Liver (tissue), 9 donors: ENCODE measurements around the gene VWA5A. TPM values are rescaled to one million over a fixed set of nuclear protein-coding genes. Genes with fewer than 3 reads are reported as not detected.
A peak's percentile ranks its signal among the peaks of the same experiment; 100 is the strongest.

Source experiments
- DNase-seq: peaks from one replicate; pipeline ENCODE4 v3.0.0-alpha.2; 2017; ENCODE audit warnings: low spot score
- H3K27ac ChIP-seq, 2 donors: one replicate each; pipeline ENCODE4 v1.7.0; 2013; ENCODE audit warnings: inconsistent platforms in 2 of 2, low read length in 2 of 2, control low read depth in 1 of 2, low read depth in 1 of 2, mild to moderate bottlenecking in 1 of 2
- H3K27me3 ChIP-seq, 4 donors: one replicate each; pipeline versions ENCODE4 v1.6.1 to v1.7.0; 2013; ENCODE audit warnings: low read length in 3 of 4, inconsistent platforms in 1 of 4, mild to moderate bottlenecking in 1 of 4, moderate library complexity in 1 of 4; ENCODE audit not compliant: control insufficient read depth in 4 of 4, insufficient read depth in 4 of 4
- H3K36me3 ChIP-seq, 4 donors: one replicate each; pipeline versions ENCODE4 v1.6.1 to v1.7.0; 2013; ENCODE audit warnings: low read length in 3 of 4, mild to moderate bottlenecking in 3 of 4, low read depth in 1 of 4, moderate library complexity in 1 of 4; ENCODE audit not compliant: control insufficient read depth in 4 of 4, insufficient read depth in 3 of 4
- H3K4me1 ChIP-seq, 4 donors: one replicate each; pipeline versions ENCODE4 v1.6.1 to v1.7.0; 2013; ENCODE audit warnings: low read length in 3 of 4, mild to moderate bottlenecking in 3 of 4, moderate library complexity in 1 of 4; ENCODE audit not compliant: control insufficient read depth in 4 of 4, insufficient read depth in 4 of 4
- H3K4me3 ChIP-seq, 3 donors: one replicate each; pipeline versions ENCODE4 v1.6.1 to v1.7.0; 2013; ENCODE audit warnings: low read length in 3 of 3, control low read depth in 1 of 3, low read depth in 1 of 3, mild to moderate bottlenecking in 1 of 3
- H3K9ac ChIP-seq, 2 donors: one replicate each; pipeline ENCODE4 v1.7.0; 2013; ENCODE audit warnings: low read length in 2 of 2, mild to moderate bottlenecking in 2 of 2, moderate library complexity in 2 of 2, control low read depth in 1 of 2, low read depth in 1 of 2
- H3K9me3 ChIP-seq, 4 donors: one replicate each; pipeline versions ENCODE4 v1.6.1 to v1.7.0; 2013; ENCODE audit warnings: low read length in 3 of 4; ENCODE audit not compliant: control insufficient read depth in 4 of 4
- ATF3 ChIP-seq: IDR thresholded peaks from 2 replicates; pipeline ENCODE4 v1.6.1; 2016; ENCODE audit warnings: antibody characterized with exemption
- EGR1 ChIP-seq, 2 donors: IDR thresholded peaks; 2 replicates each; pipeline ENCODE4 v1.6.1; 2016 to 2018; ENCODE audit warnings: antibody characterized with exemption in 2 of 2, low read depth in 2 of 2
- FOXA1 ChIP-seq: IDR thresholded peaks from 2 replicates; pipeline ENCODE4 v1.6.1; 2016; ENCODE audit warnings: antibody characterized with exemption
- FOXA2 ChIP-seq: IDR thresholded peaks from 2 replicates; pipeline ENCODE4 v1.6.1; 2016; ENCODE audit warnings: antibody characterized with exemption
- GABPA ChIP-seq, 2 donors: IDR thresholded peaks in 1 of 2; conservative IDR thresholded peaks in 1 of 2; 2 replicates each; pipeline ENCODE4 v1.6.1; 2016; ENCODE audit warnings: antibody characterized with exemption in 2 of 2, mild to moderate bottlenecking in 1 of 2, moderate library complexity in 1 of 2
- HNF4A ChIP-seq, 2 donors: conservative IDR thresholded peaks; 2 replicates each; pipeline ENCODE4 v1.6.1; 2016; ENCODE audit warnings: antibody characterized with exemption in 2 of 2, mild to moderate bottlenecking in 2 of 2
- HNF4G ChIP-seq: IDR thresholded peaks from 2 replicates; pipeline ENCODE4 v1.6.1; 2016; ENCODE audit warnings: antibody characterized with exemption
- JUND ChIP-seq, 2 donors: IDR thresholded peaks; 2 replicates each; pipeline ENCODE4 v1.6.1; 2016; ENCODE audit warnings: antibody characterized with exemption in 2 of 2
- MAX ChIP-seq: IDR thresholded peaks from 2 replicates; pipeline ENCODE4 v1.6.1; 2016; ENCODE audit warnings: antibody characterized with exemption
- NR2F2 ChIP-seq: IDR thresholded peaks from 2 replicates; pipeline ENCODE4 v1.6.1; 2016; ENCODE audit warnings: antibody characterized with exemption
- REST ChIP-seq: IDR thresholded peaks from 2 replicates; pipeline ENCODE4 v1.6.1; 2016; ENCODE audit warnings: antibody characterized with exemption, mild to moderate bottlenecking
- SP1 ChIP-seq: IDR thresholded peaks from 2 replicates; pipeline ENCODE4 v1.6.1; 2018; ENCODE audit warnings: antibody characterized with exemption, mild to moderate bottlenecking
- TAF1 ChIP-seq: conservative IDR thresholded peaks from 2 replicates; pipeline ENCODE4 v1.6.1; 2016; ENCODE audit warnings: antibody characterized with exemption, mild to moderate bottlenecking
- YY1 ChIP-seq: IDR thresholded peaks from 2 replicates; pipeline ENCODE4 v1.6.1; 2016; ENCODE audit warnings: antibody characterized with exemption, mild to moderate bottlenecking
- WGBS: extraction: QIAGEN DNeasy Blood & Tissue Kit; methylation state at CpG from one replicate; pipeline ENCODE4 v1.1.7; 2013; 5-methylcytosine and 5-hydroxymethylcytosine counted together
- polyA plus RNA-seq, 2 donors: library from polyadenylated mRNA; stranded (reverse) in 1 of 2; unstranded in 1 of 2; fragments of 200-250 nt in 1 of 2; fragments of >200 nt in 1 of 2; fragmentation: Nextera tagmentation in 1 of 2; extraction: Ambion mirVana in 1 of 2; gene quantifications; one replicate each; pipeline versions ENCODE4 v1.2.1 to v1.2.3, GENCODE V29; 2013 to 2015
- total RNA-seq, 2 donors: library from RNA; depleted of rRNA; stranded (reverse); fragments of >200 nt; gene quantifications; one replicate each; pipeline ENCODE4 v1.2.3, GENCODE V29; 2014
- TF ChIP-seq, protein P1 (sequence below): fragments of 150-350 bp; IDR thresholded peaks from 2 replicates; pipeline ENCODE4 v1.5.1; 2017; ENCODE audit warnings: improper control_type of control experiment, low read depth, low read length; ENCODE audit not compliant: missing input control
- TF ChIP-seq, protein P2 (sequence below): IDR thresholded peaks from 2 replicates; pipeline ENCODE4 v1.6.1; 2016; ENCODE audit warnings: antibody characterized with exemption
- donor health status: healthy.
- donor health status: healthy.
- donor health status: healthy.
- donor health status: healthy.
- donor health status: healthy.

VWA5A gene
- total and polyA plus RNA-seq, 4 donors = 2.3 to 5.7 (median 3.7) TPM

DNA sequence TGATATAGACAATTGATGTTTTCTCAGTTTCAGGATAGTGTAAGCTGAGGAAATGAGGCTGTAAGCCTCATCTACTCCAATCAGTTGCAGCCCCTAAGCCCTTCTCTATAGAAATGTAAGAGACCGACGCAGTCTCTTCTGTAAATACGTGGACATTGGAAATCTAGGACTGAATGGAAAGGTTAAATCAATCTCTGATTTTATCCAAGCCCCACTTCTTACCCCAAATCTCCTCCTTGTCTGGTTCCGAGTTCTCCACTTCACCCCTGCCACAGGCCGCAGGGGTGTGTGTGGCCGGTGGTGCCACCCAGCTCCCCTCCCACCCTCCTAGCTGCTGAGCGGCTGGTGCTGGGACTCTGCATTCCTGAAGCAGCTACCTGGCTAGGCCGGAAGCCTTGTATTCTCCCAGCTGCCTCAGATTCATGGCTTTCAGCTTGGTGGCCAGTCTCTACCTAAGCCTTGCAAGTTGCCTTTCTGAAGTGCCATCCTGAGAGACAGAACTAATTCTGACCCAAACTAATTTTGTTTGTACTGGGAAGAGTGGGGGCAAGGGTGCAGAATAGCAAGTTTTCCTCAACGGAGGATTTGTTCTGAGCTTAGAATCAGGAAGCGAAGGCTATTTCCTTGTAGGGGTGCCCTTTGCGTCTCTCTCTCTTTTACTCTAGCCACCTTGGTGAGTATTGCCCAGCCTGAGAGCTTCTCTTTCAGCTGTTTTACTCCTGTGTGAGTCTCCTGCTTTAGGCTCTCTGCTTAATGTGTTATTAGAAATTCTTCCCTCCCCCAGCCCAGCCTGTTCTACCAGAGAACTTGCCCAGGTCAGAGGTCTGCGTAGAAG is 749 bp downstream of the VWA5A start:
- Histone ChIP-seq H3K4me1 (peaks cover 0 to 8% (median 3%) of the 10 kb centered on the region in 4 donors), H3K27me3 (no peaks in the 10 kb centered on the region), H3K4me3 (peak overlapping the region; percentile 55 to 91 (median 73)), H3K36me3 (peaks cover 0 to 10% (median 5%) of the 10 kb centered on the region in 4 donors), H3K27ac (peak overlapping the region in 1 of 2 donors; percentile 40), H3K9me3 (no peaks in the 10 kb centered on the region), H3K9ac (peak overlapping the region; percentile 67 to 78)
- no peak for TF ChIP-seq EGR1 (IDR thresholded peaks at IDR 0.05; ENCODE audit: low read depth in 2 of 2)
- TF ChIP-seq, protein P1, sequence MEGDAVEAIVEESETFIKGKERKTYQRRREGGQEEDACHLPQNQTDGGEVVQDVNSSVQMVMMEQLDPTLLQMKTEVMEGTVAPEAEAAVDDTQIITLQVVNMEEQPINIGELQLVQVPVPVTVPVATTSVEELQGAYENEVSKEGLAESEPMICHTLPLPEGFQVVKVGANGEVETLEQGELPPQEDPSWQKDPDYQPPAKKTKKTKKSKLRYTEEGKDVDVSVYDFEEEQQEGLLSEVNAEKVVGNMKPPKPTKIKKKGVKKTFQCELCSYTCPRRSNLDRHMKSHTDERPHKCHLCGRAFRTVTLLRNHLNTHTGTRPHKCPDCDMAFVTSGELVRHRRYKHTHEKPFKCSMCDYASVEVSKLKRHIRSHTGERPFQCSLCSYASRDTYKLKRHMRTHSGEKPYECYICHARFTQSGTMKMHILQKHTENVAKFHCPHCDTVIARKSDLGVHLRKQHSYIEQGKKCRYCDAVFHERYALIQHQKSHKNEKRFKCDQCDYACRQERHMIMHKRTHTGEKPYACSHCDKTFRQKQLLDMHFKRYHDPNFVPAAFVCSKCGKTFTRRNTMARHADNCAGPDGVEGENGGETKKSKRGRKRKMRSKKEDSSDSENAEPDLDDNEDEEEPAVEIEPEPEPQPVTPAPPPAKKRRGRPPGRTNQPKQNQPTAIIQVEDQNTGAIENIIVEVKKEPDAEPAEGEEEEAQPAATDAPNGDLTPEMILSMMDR = no peak
- no peak for DNase-seq
- 35% methylated on average over 12 of the region's 12 CpGs for WGBS

DNA sequence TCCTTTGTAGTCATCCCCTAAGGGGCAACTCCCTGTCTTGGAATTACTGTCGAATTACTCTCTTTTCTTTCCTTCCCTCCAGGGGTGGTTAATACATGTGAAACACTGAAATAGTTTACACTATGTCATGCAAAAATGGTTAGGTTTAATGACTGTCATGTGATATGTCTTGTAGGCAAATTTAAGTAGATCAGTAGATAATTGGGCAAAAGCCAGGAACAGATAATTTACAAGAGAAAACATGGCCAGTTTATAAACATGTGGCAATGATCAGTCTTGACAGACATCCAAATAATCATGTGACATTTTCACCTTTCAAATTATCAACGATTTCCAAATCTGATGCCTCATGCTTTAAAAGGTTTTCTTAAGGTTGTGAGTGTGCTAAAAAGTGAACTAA is 3.9 kb downstream of the VWA5A start:
- peaks cover 4 to 21% (median 10%) of the 10 kb centered on the region in 4 donors for H3K36me3 ChIP-seq
- 74% methylated on average over 2 of the region's 2 CpGs for WGBS
- no peak for TF ChIP-seq GABPA (IDR thresholded peaks at IDR 0.05 in 1 of 2, conservative IDR thresholded peaks at IDR 0.05 in 1 of 2)
- TF ChIP-seq EGR1 (IDR thresholded peaks at IDR 0.05; ENCODE audit: low read depth in 2 of 2) = no peak
- TF ChIP-seq MAX = no peak
- TF ChIP-seq, protein P2, sequence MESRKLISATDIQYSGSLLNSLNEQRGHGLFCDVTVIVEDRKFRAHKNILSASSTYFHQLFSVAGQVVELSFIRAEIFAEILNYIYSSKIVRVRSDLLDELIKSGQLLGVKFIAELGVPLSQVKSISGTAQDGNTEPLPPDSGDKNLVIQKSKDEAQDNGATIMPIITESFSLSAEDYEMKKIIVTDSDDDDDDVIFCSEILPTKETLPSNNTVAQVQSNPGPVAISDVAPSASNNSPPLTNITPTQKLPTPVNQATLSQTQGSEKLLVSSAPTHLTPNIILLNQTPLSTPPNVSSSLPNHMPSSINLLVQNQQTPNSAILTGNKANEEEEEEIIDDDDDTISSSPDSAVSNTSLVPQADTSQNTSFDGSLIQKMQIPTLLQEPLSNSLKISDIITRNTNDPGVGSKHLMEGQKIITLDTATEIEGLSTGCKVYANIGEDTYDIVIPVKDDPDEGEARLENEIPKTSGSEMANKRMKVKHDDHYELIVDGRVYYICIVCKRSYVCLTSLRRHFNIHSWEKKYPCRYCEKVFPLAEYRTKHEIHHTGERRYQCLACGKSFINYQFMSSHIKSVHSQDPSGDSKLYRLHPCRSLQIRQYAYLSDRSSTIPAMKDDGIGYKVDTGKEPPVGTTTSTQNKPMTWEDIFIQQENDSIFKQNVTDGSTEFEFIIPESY = no peak
- TF ChIP-seq FOXA1 = no peak
- no peak for TF ChIP-seq HNF4A (conservative IDR thresholded peaks at IDR 0.05)
- no peak for TF ChIP-seq REST
- no peak for TF ChIP-seq NR2F2
- no peak for TF ChIP-seq ATF3
- TF ChIP-seq SP1 = no peak
- TF ChIP-seq JUND (IDR thresholded peaks at IDR 0.05) = no peak
- no peak for TF ChIP-seq FOXA2
- no peak for TF ChIP-seq HNF4G
- no peak for TF ChIP-seq TAF1
- no peak for TF ChIP-seq YY1

More for the DNA sequence above, 3.9 kb downstream of the VWA5A start:
- Histone ChIP-seq H3K9me3 (no peaks in the 10 kb centered on the region), H3K9ac (no peak overlapping the region), H3K27ac (no peak overlapping the region), H3K4me1 (peaks cover 0 to 8% (median 3%) of the 10 kb centered on the region in 4 donors), H3K27me3 (no peaks in the 10 kb centered on the region), H3K4me3 (no peak overlapping the region)
- DNase-seq = no peak
